Measurements from ENCODE around the gene ATP1A3.

The ATP1A3 gene

DNA sequence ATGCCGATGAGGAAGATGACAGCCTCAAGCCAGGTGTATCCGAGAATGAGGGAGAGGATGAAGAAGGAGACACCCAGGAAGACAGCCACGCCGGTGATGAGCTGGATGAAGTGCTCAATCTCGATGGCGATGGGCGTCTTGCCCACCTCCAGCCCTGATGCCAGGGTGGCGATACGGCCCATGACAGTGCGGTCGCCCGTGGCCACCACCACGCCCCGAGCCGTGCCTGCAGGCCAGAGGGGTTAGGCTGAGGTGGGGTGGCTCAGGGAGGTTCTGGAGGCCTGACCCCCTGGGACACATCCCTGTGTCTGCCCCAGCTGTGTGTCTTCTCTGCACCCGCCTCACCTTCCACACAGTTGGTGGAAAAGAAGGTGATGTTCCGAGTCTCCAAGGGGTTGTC is 9.1 kb downstream of the ATP1A3 start:
- TF ChIP-seq, protein P1, sequence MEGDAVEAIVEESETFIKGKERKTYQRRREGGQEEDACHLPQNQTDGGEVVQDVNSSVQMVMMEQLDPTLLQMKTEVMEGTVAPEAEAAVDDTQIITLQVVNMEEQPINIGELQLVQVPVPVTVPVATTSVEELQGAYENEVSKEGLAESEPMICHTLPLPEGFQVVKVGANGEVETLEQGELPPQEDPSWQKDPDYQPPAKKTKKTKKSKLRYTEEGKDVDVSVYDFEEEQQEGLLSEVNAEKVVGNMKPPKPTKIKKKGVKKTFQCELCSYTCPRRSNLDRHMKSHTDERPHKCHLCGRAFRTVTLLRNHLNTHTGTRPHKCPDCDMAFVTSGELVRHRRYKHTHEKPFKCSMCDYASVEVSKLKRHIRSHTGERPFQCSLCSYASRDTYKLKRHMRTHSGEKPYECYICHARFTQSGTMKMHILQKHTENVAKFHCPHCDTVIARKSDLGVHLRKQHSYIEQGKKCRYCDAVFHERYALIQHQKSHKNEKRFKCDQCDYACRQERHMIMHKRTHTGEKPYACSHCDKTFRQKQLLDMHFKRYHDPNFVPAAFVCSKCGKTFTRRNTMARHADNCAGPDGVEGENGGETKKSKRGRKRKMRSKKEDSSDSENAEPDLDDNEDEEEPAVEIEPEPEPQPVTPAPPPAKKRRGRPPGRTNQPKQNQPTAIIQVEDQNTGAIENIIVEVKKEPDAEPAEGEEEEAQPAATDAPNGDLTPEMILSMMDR (IDR thresholded peaks at IDR 0.05) = no peak

DNA sequence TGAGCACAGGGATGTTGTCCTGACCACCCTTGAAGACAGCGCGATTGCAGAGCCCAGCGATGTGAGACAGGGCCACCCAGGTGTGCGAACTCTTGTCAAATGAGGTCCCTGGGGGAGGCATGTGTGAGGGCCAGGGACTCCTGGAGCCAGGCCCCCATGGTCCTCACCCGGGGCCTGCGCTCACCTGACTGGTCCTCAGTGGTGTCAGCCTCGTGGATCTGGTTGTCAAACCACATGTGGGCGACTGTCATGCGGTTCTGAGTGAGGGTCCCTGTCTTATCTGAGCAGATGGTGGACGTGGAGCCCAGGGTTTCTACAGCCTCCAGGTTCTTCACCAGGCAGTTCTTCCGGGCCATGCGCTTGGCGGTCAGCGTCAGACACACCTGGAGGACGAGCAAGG is 12.3 kb downstream of the ATP1A3 start:
- TF ChIP-seq, protein P1 (IDR thresholded peaks at IDR 0.05) = no peak

DNA sequence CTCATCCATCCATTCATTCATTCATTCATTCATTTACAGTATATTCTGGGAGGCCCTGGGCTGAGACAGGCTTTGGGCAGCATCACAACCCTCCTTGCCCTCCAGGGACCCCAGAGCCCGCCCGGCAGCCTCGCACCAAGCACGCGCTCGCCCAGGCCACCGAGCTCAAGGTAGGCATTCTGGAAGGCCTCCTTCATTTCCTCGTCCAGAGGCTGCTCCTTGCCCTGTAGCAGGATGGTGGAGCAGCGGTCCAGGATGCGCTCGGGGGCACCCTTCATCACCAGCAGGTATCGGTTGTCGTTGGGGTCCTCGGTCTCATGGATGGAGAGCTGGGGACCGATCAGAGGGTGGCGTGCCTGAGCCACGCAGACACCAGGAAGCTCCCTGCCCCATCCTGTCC is 15.6 kb downstream of the ATP1A3 start:
- TF ChIP-seq, protein P1 (IDR thresholded peaks at IDR 0.05) = no peak

DNA sequence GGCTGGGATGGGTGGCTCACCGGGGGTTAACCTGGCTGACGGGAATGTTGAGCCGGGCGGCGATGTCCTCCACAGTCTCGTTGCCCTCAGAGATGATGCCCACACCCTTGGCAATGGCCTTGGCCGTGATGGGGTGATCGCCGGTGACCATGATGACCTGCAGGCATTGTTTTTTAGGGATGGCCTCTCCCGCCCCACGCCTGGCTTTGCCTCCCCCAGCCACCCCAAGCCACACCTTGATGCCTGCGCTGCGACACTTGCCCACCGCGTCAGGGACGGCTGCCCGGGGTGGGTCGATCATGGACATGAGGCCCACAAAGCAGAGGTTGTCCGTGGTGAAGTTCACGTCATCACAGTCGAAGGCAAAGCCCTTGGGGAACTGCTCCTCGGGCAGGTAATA is 16.1 kb downstream of the ATP1A3 start:
- TF ChIP-seq, protein P1 (IDR thresholded peaks at IDR 0.05) = no peak

DNA sequence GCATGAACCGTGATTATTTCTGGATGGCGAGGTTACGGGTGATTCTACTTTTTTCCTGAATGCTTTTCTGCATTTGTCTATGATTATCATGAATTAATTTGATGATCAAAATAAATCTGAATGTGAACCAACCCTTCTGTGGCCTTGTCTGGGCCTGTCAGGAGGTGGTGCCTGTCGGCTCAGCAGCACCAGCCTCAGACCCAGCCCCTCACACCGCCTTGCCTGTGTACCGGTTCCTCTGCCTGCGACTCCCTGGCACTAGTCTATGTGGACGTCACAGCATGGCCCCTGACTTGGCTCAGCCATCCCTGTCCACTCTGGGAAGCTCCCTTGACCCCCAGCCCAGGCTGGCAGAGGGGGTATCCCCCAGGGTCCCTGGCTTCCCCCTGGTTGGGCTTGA is 19.4 kb downstream of the ATP1A3 start:
- TF ChIP-seq, protein P1 (IDR thresholded peaks at IDR 0.05) = no peak

DNA sequence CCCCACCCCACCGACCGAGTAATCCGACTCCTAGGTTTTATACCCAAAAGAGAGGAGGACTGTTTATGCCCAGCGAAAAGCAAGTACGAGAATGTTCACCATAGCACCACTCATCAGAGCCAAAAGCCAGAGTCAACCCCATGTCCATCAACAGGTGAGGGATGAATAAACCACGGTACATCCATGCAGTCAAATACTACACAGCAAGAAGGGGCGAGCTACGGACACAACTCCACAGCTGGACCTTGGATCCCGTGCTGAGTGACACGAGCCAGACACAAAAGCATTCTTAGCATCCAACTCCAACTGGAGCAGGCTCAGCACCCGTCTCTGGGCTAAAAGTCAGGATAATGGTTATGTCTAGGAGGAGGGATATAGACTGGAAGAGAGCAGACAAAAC is 22.7 kb downstream of the ATP1A3 start:
- TF ChIP-seq, protein P1 (IDR thresholded peaks at IDR 0.05) = no peak

DNA sequence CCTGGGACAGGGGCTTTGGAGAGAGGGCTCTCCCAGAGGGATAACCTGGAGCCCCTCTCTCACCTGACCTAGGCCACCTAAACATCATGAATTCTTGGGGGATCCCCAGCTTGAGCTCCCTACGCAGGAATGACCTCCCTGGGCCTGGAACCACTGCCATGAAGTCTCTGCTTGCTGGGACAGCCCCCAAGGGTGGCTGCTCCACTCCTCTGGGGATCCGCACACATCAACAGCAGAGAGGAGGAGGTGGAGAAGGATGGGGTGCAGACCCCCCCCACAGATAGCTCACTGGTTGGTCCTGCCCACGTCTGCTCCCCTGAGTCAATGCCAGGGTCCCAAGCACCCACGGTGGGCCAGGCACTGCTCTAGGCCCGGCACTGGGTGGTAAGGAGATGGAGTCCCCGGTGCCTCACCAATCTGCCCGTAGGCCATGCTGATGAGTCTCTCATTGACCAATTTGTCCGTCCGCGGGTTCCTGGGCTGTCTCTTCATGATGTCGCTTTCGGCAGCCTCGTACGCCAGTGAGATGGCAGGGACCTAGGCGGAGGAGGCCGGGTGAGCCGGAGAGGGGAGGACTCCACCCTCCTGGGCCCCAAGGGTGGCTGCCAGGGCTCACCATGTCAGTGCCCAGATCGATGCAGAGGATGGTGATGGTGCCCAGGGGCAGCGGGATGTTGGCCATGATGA is 24.1 kb downstream of the ATP1A3 start:
- TF ChIP-seq, protein P1 (IDR thresholded peaks at IDR 0.05) = no peak
